SK-N-MC (cell line): ENCODE data around the gene SLC17A3.

ENCODE experiments used
- EZH2 ChIP-seq: fragments of 200-600 bp; sonication (generic); IDR thresholded peaks from one replicate; pipeline ENCODE4 v1.6.1; 2017; ENCODE audit warnings: antibody characterized with exemption
- POLR2AphosphoS5 ChIP-seq: IDR thresholded peaks from 2 replicates; pipeline ENCODE4 v1.6.1; 2012; ENCODE audit warnings: mild to moderate bottlenecking, low read depth, low read length, borderline replicate concordance

- no peak for TF ChIP-seq EZH2
- no peak for TF ChIP-seq POLR2AphosphoS5
These were observed 31.5 kb downstream of the SLC17A3 start for GRCh38 chr6:25842526-25842925.
